ENCODE data around the gene HAGHL.

GRCh38 chr16:743794-744500, 17.0 kb downstream of the HAGHL start:
- TF ChIP-seq POLR2A (IDR thresholded peaks at IDR 0.05) (no peak), CTCF (IDR thresholded peaks at IDR 0.05) (no peak)

All from adrenal gland (tissue), 5 donors.